Gastrocnemius medialis (tissue), 4 donors: ENCODE data around the gene RMI2.

ENCODE experiments used
- POLR2A ChIP-seq, 2 donors: fragments of 450-650 bp; IDR thresholded peaks; one replicate each; pipeline ENCODE4 v1.6.1; 2017; ENCODE audit warnings: antibody characterized with exemption in 2 of 2, mild to moderate bottlenecking in 2 of 2, moderate library complexity in 2 of 2
- TF ChIP-seq, protein P1 (sequence below), 5 experiments: fragments of 450-650 bp in 3 of 5; fragments of 200-600 bp in 2 of 5; sonication (generic) in 2 of 5; IDR thresholded peaks in 4 of 5; conservative IDR thresholded peaks in 1 of 5; 1 replicate in 4 of 5; 2 replicates in 1 of 5; pipeline ENCODE4 v1.5.1; 2016 to 2019; ENCODE audit warnings: antibody characterized with exemption in 5 of 5, mild to moderate bottlenecking in 3 of 5, moderate library complexity in 3 of 5

DNA sequence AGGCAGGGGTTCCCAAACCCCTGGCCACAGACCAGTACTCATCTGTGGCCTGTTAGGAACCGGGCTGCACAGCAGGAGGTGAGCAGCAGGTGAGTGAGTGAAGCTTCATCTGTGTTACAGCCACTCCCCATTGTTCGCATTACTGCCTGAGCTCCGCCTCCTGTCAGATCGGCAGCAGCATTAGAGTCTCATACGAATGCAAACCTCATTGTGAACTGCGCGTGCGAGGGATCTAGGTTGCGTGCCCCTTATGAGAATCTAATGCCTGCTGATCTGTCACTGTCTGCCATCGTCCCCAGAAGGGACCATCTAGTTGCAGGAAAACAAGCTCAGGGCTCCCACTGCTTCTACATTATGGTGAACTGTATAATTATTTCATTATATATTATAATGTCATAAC, 25.1 kb upstream of the RMI2 start:
- TF ChIP-seq, protein P1, sequence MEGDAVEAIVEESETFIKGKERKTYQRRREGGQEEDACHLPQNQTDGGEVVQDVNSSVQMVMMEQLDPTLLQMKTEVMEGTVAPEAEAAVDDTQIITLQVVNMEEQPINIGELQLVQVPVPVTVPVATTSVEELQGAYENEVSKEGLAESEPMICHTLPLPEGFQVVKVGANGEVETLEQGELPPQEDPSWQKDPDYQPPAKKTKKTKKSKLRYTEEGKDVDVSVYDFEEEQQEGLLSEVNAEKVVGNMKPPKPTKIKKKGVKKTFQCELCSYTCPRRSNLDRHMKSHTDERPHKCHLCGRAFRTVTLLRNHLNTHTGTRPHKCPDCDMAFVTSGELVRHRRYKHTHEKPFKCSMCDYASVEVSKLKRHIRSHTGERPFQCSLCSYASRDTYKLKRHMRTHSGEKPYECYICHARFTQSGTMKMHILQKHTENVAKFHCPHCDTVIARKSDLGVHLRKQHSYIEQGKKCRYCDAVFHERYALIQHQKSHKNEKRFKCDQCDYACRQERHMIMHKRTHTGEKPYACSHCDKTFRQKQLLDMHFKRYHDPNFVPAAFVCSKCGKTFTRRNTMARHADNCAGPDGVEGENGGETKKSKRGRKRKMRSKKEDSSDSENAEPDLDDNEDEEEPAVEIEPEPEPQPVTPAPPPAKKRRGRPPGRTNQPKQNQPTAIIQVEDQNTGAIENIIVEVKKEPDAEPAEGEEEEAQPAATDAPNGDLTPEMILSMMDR (IDR thresholded peaks at IDR 0.05 in 4 of 5, conservative IDR thresholded peaks at IDR 0.05 in 1 of 5): no peak
- TF ChIP-seq POLR2A (IDR thresholded peaks at IDR 0.05): no peak
